CD4-positive, alpha-beta T cell treated with Interferon gamma for 1 hour (primary cell): Measurements from ENCODE around the gene HYAL1.
"Not testable (repeated sequence)": the region's sequence is repeated elsewhere in the genome, so short reads cannot be mapped to it uniquely, and the experiment has no call there.

Source experiments
- DNase-seq: peaks from one replicate; pipeline ENCODE4 v3.0.0-alpha.2; 2020

HYAL1 gene

DNA sequence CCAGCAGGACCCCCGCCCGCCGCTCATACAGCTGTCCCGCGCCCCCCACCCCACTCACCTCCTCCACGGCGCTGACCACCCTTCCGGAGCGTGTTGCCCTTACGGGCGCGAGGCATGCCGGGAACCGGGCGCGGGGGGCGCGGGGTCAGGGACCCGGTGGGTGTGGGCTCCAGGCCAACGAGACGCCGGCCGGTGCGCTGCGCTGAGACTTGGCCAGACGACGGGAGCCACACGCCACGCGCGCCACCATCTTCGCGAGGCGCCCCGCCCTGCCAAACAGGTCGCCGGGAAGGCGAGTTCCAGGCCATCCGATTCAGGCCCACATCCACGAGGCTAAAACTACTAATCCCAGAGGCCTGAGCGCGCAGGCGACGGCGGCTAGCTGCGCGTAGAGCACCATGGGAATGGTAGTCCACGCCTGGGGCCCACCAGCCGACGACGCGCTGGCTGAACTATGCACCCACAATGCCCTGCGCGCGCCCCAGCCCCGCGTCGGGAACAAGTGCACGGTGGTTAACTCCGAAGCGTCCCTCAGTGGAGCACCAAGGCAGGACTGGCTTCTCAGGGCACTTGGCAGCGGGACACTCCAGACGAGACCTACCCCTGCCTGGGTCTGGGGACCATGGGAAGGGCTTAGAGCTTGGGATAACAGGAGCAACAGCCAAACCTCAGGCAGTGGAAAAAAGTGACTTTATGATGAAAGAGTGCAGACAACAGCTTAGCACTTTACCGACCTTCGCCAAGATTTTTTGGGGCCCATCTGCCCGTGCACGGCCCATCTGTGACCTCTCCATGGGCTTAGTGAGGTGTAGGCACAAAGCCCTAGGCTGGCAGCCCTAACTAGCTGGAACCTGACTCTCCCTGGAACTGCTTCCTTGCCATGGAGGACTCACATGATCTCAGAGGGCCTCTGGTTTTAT lies 11.0 kb downstream of the HYAL1 start, which contains the start of gene IFRD2:
TSS of gene IFRD2 (minus strand) at position 271 of the 920 bp plus-strand sequence. CDS start at position 116, 155 bp downstream.
- DNase-seq, result peak; percentile 96

DNA sequence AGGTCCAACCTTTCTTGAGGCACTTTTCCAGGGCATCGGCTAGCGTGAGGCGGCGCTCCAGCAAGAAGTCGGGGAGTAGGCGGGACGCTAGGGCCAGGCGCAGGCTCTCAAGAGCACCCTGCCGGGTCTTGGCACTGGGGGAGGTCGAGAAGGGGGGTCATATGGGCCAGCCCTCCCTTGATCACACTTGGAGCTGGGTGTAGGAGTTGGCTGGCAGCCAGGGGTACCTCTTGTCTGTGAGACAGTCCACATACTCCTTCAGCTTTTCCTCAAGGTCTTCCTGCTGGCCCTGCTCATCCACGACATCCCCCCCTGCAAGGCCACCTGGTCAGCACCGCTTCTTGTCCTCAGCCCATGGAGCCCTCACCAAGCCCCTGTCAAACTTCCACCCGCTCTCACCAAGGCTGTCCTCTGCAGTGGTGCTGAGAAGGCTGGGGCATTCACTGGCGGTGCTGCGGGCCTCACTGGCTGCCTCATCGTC lies 13.2 kb downstream of the HYAL1 start:
- no peak for DNase-seq

DNA sequence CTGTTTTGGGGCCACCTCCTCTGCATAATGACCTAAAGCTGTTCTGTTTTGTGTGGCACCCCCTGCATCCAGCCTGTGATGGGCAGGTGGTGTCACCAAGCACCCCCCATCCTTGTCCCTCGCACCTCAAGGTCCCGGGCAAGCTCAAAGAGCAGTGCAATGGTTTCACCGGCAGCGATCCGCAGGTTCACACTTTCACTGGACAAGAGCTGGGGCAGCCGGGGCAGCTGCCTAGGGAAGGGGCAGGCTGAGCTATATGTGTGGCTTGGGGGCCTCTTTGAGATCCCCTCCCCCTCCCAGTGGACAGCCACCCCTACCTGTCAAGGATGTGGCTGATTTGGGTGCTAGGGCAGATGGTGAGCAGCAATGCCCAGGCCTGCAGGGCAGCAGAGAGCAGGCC lies 14.2 kb downstream of the HYAL1 start:
- no peak for DNase-seq

DNA sequence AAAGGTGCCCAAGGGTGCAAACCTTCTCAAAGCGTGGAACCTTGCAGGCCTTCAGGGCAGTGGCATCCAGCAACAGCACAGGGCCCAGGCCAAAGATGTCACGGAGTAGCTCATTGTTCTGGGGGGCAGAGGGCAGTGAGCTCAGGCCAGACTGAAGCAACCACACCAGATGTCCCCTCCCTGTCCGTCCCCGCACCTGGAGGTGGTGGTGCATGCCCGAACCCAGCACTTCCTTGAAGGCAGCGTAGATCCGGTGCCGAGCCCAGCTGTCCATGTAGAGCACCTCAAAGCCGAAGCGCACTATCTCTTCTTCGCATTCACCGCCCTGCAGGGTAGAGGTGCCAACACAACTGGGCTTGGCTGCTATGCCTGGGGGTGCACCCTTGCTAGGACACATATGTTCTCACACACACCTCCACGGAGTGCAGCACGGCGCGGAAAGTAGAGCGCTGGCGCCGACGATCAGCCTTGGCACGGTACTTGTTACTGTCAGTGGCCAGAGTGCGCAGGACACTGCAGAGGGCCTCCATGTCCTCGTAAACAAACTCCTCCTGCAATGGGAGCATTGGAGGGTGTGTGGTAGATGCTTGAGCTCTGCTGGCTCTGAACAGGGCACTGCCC lies 14.9 kb downstream of the HYAL1 start:
- DNase-seq, result no peak

DNA sequence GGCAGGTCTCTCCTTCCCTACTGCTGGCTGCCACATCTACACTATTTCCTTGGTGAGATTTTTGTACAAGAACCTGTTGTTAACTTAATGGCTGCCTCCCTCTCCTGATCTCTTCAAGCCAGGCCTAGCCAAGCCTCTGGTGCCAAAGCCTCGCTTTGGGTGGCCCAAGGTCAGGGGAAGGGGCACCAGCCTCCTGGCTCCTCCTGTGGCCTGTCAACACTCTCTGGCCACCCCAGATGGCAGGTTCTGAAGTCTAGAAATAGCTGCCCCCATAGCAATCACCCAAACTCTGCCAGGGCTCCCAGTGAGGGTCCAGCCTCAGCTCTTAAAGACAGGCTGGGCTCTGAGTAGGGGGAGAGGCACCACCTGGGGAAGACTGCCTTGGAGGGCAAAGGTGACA lies 16.1 kb downstream of the HYAL1 start:
- no peak for DNase-seq

DNA sequence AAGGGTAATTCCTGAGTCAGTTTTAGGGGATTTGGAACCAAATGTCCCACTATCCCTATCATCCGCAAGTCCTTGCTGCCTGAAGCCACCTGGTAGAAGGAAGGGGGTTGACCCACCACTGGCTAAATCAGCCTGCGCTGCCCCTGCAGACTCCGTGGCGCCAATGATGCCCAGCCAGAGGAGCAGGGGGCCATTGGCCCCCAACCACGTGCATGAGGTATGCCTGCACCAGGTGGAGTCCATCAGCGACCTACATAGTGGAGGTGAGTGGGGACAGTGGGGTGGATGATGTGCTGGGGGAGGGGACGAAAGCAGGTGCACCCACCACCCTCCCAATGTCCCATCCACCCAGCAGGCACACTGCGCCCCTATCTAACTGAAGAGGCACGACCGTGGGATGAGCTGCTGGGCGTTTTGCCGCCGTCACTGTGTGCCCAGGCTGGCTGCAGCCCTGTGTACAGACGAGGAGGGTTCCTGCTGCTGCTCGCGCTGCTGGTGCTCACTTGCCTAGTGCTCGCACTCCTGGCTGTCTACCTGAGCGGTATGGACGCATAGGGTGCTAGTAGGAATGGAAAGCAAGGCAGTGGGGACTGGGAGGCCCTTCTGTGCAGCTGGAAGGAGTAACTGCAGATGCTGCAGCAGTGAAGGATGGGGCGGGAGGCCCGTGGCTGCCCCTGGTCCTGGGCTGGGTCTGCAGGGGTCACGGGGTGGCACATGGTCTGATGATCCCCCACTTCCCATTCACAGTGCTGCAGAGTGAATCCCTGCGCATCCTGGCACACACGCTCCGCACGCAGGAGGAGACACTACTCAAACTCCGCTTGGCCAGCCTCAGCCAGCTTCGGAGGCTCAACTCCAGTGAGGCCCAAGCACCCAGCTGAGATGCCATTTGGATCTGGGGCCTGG lies 16.8 kb downstream of the HYAL1 start:
- DNase-seq, result no peak

DNA sequence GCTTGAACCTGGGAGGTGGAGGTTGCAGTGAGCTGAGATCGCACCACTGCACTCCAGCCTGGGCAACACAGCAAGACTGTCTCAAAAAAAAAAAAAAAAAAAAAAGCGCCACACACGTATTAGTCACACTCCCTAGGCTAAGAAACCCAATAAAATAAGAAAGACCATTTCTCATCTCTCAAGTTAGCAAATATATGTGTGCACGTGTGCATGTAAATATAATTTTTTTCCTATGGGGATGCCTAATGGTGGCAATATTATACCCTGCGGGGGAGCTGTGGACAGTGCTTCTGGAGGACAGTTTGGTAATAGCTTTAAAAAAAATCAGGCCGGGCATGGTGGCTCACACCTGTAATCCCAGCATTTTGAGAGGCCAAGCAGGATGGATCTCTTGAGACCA lies 19.3 kb downstream of the HYAL1 start:
- not testable (repeated sequence) for DNase-seq

DNA sequence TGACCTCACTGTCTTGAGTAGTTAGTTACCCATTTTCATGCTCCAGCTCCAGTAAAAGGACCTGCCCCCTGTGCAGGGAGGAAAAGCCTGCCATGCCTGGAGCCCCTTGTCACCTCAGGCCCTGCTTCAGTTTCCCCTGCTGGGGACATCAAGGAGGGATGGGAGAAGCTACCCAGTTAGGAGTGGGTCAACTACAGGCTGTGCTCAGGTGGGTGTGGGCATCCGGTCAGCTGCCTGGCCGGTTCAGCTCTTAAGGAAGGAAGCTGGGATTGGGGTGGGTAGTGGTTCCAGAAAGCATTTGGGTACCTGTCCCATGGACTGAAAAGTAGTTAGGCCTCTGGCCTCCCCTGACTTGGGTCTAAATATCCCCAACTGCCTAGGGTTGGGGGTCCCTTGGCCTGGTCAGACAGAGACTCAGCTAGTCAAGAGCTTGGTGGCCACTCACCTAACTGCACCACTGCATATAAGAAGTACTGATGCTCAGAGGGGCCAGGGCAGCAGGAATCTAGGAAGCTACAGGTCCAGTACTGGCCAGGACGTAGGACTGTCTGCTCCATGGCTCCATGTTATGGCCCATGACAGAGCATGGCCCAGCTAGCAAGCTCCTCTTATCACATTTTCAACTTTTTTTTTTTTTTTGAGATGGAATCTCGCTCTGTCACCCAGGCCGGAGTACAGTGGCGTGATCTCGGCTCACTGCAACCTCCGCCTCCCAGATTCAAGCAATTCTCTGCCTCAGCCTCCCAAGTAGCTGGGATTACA lies 23.9 kb downstream of the HYAL1 start:
- no peak for DNase-seq

DNA sequence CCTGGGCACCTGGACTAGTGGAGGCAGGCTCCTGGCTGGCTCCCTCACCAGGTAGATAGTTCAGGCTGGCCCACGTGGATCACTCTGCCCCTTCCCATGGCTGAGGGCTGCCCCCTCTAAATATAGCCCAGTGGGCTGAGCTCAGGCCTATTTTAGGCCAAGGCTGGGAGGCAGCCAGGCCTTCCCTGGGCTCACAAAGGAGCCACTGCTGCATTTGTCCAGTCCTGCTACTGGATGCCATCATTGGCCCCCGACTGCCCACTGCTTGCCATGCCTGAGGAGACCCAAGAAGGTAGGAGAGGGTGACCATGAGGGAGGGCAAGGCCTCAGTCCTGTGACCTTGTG lies 24.5 kb downstream of the HYAL1 start, which contains the start of gene LSMEM2:
TSS of gene LSMEM2 (plus strand) at position 208 of the 345 bp plus-strand sequence. CDS start at position 235, 27 bp downstream.
- DNase-seq, result no peak

DNA sequence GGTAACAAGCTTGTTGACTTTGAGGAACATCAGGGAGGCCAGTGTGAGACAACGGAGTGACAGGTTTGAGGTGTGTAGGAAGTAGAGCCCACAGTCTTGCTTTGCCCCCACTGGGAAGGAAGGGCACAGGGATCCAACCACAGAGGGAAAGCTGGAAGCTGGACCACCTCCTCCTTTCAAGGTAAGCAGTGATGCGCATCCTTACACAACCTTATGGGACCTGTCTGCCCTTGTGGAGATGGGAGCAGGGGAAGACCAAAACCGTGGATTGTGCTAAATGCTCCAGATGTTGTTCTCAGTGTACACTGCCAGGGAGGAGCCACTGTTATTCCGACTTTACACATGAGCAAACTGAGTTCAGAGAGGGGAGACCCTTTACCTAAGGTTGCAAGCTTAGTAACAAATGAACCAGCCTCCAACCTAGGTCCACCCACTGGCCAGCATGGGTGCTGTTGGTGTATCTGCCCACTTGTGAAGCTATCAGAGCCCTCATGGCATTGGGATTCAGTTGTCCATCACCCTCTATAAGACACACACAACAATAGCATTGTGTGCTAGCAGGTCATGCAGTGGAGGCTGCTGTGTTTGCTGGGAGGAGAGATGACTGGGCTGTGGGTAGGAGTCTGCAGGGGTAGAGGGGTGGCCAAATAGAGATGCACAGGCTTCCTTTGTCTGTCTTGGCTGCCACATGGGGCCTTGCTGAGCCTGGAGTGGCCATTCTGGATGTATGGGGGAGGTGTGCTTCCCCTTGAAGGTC lies 25.1 kb downstream of the HYAL1 start:
- DNase-seq, result no peak

DNA sequence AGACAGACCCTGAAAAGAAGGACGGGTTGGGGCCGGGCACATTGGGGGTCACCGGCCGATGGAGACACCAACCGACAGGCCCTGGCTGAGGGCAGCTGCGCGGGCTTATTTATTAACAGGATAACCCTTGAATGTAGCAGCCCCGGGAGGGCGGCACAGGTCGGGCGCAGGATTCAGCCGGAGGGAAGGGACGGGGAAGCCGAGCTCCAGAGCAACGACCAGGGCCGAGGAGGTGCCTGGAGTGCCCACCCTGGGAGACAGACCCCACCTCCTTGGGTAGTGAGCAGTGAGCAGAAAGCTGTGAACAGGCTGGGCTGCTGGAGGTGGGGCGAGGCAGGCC lies 26.6 kb downstream of the HYAL1 start:
- DNase-seq, result no peak

DNA sequence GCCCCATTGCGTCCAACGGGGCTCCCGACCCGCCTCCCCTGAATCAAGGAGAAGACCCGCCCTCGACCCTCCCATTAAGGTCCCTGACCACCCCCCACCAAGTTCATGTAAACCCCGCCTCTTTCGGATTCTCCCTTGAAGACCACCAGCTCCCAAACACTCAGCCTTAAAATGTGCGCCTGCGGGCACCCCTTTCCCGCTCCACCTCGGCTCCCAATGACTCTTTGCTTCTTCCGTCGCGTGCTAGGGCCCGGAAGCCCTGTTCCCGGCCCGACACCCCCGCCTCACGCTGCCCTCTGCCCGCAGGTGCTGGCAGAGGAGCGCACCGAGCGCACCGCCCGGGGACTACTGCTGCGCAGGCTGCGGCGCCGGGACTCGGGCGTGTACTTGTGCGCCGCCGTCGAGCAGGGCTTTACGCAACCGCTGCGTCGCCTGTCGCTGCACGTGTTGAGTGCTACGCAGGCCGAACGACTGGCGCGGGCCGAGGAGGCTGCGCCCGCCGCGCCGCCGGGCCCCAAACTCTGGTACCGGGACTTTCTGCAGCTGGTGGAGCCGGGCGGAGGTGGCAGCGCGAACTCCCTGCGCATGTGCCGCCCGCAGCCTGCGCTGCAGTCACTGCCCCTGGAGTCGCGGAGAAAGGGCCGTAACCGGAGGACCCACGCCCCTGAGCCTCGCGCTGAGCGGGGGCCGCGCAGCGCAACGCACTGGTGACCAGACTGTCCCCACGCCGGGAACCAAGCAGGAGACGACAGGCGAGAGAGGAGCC lies 27.2 kb downstream of the HYAL1 start:
- no peak for DNase-seq

DNA sequence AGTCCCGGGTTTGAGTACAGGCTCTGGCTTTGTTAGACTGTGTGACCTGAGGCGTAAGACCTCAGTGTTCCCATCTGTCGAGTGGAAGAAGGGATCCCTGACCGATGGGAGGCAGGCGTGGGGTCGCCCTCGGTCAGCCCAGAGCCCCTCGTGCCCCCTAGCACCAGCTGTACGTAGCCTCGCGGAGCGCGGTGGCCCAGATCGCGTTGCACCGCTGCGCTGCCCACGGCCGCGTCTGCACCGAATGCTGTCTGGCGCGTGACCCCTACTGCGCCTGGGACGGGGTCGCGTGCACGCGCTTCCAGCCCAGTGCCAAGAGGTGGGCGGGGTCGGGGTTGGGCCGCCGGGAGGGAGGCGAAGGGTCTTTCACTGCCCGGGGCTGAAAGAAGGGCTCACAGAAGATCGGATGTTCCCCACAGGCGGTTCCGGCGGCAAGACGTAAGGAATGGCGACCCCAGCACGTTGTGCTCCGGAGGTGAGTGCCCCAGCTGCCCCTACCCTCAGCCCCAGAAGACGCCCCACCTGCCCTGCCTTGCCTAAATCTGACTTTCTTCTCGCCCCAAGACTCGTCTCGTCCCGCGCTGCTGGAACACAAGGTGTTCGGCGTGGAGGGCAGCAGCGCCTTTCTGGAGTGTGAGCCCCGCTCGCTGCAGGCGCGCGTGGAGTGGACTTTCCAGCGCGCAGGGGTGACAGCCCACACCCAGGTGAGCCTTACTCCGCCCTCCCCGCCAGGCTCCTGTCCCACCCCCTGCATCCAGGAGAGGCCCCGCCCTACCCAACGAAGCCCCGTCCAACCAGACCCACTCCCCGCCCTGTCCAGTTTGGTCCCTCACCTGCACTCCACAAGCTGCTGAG lies 28.0 kb downstream of the HYAL1 start:
- no peak for DNase-seq

DNA sequence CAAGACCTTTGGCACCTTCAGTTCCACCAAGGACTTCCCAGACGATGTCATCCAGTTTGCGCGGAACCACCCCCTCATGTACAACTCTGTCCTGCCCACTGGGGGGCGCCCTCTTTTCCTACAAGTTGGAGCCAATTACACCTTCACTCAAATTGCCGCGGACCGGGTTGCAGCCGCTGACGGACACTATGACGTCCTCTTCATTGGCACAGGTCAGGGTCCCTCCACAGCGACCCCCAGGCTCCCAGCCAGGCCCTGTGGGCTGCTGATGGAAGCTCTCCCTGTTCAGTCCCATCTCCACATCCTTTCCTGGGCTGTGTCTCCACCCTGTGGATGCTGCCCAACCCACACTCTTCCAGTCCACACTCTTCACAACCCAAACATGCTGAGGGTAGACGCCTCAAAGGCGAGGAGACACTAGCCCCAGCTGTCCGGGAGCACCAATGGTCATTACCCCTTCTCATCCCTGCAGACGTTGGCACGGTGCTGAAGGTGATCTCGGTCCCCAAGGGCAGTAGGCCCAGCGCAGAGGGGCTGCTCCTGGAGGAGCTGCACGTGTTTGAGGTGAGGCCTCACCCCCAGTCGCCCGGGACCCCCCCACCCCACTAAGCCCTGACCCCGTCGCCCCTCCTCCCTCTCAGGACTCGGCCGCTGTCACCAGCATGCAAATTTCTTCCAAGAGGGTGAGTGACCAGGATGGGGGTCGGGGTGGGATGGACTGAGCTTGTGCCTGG lies 28.8 kb downstream of the HYAL1 start:
- DNase-seq, result peak; percentile 71

DNA sequence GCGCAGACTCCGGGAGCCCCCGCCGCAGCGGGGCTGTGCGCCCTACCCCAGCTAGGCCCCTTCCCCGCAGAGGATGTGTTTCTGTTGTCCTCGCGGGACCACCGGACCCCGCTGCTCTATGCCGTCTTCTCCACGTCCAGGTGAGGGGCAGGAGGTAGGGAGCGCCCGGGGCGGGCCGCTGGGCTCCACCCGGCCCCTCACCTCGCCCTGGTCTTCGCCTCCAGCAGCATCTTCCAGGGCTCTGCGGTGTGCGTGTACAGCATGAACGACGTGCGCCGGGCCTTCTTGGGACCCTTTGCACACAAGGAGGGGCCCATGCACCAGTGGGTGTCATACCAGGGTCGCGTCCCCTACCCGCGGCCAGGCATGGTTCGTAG lies 29.7 kb downstream of the HYAL1 start:
- no peak for DNase-seq

DNA sequence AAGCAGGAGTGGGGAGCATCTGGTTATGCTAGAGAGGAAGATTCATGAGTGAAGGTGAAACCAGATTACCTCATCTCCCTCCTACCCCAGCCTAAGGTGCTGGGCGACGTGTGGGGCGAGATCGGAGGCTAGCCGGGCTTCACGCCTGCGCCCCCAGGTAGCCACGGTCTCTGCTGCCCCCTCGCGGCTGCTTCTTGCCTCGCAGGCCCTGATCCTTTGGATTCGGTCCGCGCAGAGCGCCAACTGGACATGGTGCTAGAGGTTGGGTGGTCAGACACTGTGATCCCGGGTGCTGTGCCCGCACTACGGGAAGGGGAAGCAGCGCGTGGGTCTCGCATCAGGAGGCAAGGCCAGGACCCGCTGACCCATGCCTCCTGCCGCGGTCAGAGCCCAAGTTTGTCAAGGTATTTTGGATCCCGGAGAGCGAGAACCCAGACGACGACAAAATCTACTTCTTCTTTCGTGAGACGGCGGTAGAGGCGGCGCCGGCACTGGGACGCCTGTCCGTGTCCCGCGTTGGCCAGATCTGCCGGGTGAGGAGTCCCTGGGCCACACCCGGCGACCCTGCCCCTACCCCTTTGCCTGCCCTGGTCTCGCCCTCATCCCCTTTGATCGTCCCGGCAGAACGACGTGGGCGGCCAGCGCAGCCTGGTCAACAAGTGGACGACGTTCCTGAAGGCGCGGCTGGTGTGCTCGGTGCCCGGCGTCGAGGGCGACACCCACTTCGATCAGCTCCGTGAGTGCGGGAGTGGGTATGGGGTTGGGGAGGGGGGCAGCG lies 30.3 kb downstream of the HYAL1 start:
- DNase-seq, result peak; percentile 78

DNA sequence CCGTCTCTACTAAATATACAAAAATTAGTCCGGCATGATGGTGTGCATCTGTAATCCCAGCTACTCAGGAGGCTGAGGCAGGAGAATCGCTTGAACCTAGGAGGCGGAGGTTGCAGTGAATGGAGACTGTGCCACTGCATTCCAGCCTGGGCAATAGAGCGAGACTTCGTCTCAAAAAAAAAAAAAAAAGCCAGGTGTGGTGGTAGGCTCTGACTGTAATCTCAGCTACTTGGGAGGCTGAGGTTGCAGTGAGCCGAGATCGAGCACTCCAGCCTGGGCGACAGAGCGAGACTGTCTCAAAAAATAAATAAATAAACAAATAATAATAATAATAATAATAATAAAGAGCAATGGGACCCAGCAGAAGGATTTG lies 30.9 kb downstream of the HYAL1 start:
- not testable (repeated sequence) for DNase-seq

DNA sequence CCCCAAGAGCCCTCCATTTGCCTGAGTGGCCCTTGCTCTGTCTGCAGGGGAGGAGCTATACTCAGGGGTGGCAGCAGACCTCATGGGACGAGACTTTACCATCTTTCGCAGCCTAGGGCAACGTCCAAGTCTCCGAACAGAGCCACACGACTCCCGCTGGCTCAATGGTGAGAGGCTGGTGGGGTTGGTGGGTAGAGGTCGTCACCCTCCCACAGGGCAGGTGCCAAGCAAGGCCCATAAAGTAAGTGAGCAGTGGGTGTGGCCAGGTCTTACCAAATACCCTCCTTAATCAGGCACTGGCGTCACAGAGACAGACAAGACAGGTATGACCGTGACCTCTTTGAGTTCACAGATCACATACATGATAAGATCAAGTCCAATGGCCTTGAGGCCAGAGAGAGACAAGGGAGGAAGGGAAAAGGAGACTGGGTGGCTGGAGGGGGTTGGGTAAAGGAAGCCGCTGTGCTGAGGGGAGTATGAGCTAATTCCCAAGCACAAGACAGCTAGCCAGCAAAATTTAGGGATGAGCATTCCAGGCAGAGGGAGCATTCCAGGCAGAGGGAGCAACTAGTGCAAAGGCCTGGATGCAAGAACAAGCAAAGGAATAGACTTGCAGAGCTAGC lies 31.9 kb downstream of the HYAL1 start:
- no peak for DNase-seq
